ENCODE data around the gene VANGL1. TPM values are rescaled to one million over a fixed set of nuclear protein-coding genes. Genes with fewer than 3 reads are reported as not detected.

The VANGL1 gene
- total RNA-seq, 1 experiment from 2014 or later: 13.6 TPM

GRCh38 chr1:115677182-115677555 lies 35.4 kb downstream of the VANGL1 start:
- H3K27me3 Mint-ChIP-seq (ENCODE audit: low read depth): no peaks in the 10 kb centered on the region
- H3K9ac ChIP-seq (ENCODE audit: extremely low read depth, insufficient read length, low read length): no peak overlapping the region
- TF ChIP-seq CTCF (conservative IDR thresholded peaks at IDR 0.05): no peak
- no peak overlapping the region for H4K5ac ChIP-seq (ENCODE audit: insufficient read length, low read depth, low read length)
- DNase-seq: no peak
- no peak overlapping the region for H4K91ac ChIP-seq (ENCODE audit: insufficient read length, low read depth, low read length)
- no peak overlapping the region for H2BK15ac ChIP-seq (ENCODE audit: low read depth, low read length)
- H3K36me3 Mint-ChIP-seq (ENCODE audit: insufficient read depth in 1 of 3, low read depth in 3 of 3): peaks cover 0 to 6% (median 3%) of the 10 kb centered on the region in 3 experiments; a peak in 6 of 7 replicates
- H3K4ac ChIP-seq (ENCODE audit: low read depth, low read length): no peak overlapping the region
- no peak overlapping the region for H4K8ac ChIP-seq (replicated peaks; ENCODE audit: insufficient read length, low read depth, low read length)
- no peak overlapping the region for H2BK120ac ChIP-seq (ENCODE audit: low read depth, low read length, poor library complexity, severe bottlenecking)
- H3K14ac ChIP-seq (ENCODE audit: insufficient read depth, low read length): no peak overlapping the region; the same call in 1 of the 2 replicates
- H3K9me3 Mint-ChIP-seq: no peaks in the 10 kb centered on the region
- no peak overlapping the region for H3K4me2 ChIP-seq (ENCODE audit: insufficient read depth, insufficient read length, low read length)
- peak overlapping the region; percentile 0 for H3K18ac ChIP-seq (ENCODE audit: insufficient read length, low read depth, low read length)
- H3T11ph ChIP-seq (ENCODE audit: low read length): no peak overlapping the region
- H3K23me2 ChIP-seq (ENCODE audit: insufficient read length, low read depth, low read length, poor library complexity, severe bottlenecking): no peaks in the 10 kb centered on the region
- H2AFZ ChIP-seq (ENCODE audit: low read length): no peak overlapping the region
- peaks cover 4 to 12% of the 10 kb centered on the region in 2 experiments for H3K4me1 Mint-ChIP-seq
- H3K56ac ChIP-seq (ENCODE audit: insufficient read length, low read depth, low read length): no peak overlapping the region
- H2BK20ac ChIP-seq (ENCODE audit: low read depth, low read length, poor library complexity, severe bottlenecking): no peak overlapping the region
- WGBS (ENCODE audit: extremely low coverage, insufficient read length, low lambda C conversion rate): no CpG with 5 or more reads among the region's 3 CpGs
- H3K27ac ChIP-seq (ENCODE audit: insufficient read length, low read depth, low read length): no peak overlapping the region
- H3K23ac ChIP-seq (ENCODE audit: insufficient read length, low read depth, low read length): no peak overlapping the region
- H3K4me1 ChIP-seq (ENCODE audit: insufficient read depth, low read length): no peaks in the 10 kb centered on the region
- H3K79me1 ChIP-seq (ENCODE audit: insufficient read depth, low read depth, low read length, poor library complexity, severe bottlenecking): no peaks in the 10 kb centered on the region
- no peaks in the 10 kb centered on the region for H4K20me1 ChIP-seq (ENCODE audit: control insufficient read depth, insufficient read depth, insufficient read length)
- no peak overlapping the region for H2BK5ac ChIP-seq (ENCODE audit: insufficient read length, low read length)
- H3K27ac Mint-ChIP-seq: peak overlapping the region in 2 of 3 experiments; percentile 52 to 90; a peak in 2 of 7 replicates
- no peak overlapping the region for H2BK12ac ChIP-seq (ENCODE audit: insufficient read length, low read depth, low read length)
- H3K4me3 Mint-ChIP-seq: no peak overlapping the region
- no peaks in the 10 kb centered on the region for H3K9me3 ChIP-seq (ENCODE audit: control insufficient read depth, low read depth, low read length)
- H3K79me2 ChIP-seq (ENCODE audit: insufficient read depth, low read length): no peaks in the 10 kb centered on the region
- H3K27me3 ChIP-seq (ENCODE audit: insufficient read depth, low read length): no peaks in the 10 kb centered on the region
- H2AK5ac ChIP-seq (ENCODE audit: insufficient read length, low read length): no peak overlapping the region

All from H9 (cell line).